Endothelial cell of umbilical vein (primary cell): Measurements from ENCODE around the gene ARHGEF28. TPM values are rescaled to one million over a fixed set of nuclear protein-coding genes. Genes with fewer than 3 reads are reported as not detected.

Experiments
- BruUV-seq: library from RNA; stranded (reverse); fragments of 400-500 nt; replicated peaks from 2 replicates; lab custom pipeline; 2021; lab: Mats Ljungman, UMichigan
- CTCF ChIA-PET: fragments of 300-600, 350-600 bp; sonication (Branson Sonifier 250); formaldehyde crosslinking; loops from one replicate; lab custom pipeline; 2021; ENCODE audit warnings: antibody characterized with exemption, inconsistent platforms; lab: Charles Lee
- POLR2A ChIA-PET: fragments of 300-600, 350-600 bp; sonication (Branson Sonifier 250); formaldehyde crosslinking; loops from one replicate; lab custom pipeline; 2021; ENCODE audit warnings: antibody characterized with exemption, inconsistent platforms; lab: Charles Lee
- DNase-seq: peaks from one replicate; pipeline ENCODE4 v3.0.0-alpha.2; 2011; ENCODE audit warnings: low read depth, low spot score
- FAIRE-seq: peaks from 2 replicates; lab custom pipeline; 2011; peaks lifted over from hg19 to GRCh38; lab: Jason Lieb, UNC
- H2AFZ ChIP-seq: 2 replicates; pipeline ENCODE4 v1.6.0; 2012; ENCODE audit warnings: low read depth, low read length, control low read depth, inconsistent platforms
- H3K27ac ChIP-seq: 2 replicates; pipeline ENCODE4 v1.5.1; 2011; ENCODE audit warnings: low read depth, mild to moderate bottlenecking, control low read depth, low read length, moderate library complexity; ENCODE audit not compliant: insufficient read depth
- H3K27me3 ChIP-seq, 2 experiments: 2 replicates each; pipeline versions ENCODE4 v1.6.0 to v1.6.1; 2011; ENCODE audit warnings: low read length in 2 of 2, mixed read lengths in 1 of 2; ENCODE audit not compliant: control insufficient read depth in 2 of 2, insufficient read depth in 2 of 2
- H3K36me3 ChIP-seq, 2 experiments: 2 replicates in 1 of 2; 3 replicates in 1 of 2; pipeline ENCODE4 v1.5.1; 2011; ENCODE audit warnings: low read length in 2 of 2, mild to moderate bottlenecking in 1 of 2, moderate library complexity in 1 of 2; ENCODE audit not compliant: control insufficient read depth in 2 of 2, insufficient read depth in 2 of 2; ENCODE audit errors: extremely low read depth in 1 of 2
- H3K4me1 ChIP-seq: 3 replicates; pipeline ENCODE4 v1.5.1; 2011; ENCODE audit warnings: mild to moderate bottlenecking, low read length; ENCODE audit not compliant: control insufficient read depth, insufficient read depth; ENCODE audit errors: extremely low read depth
- H3K4me2 ChIP-seq: 2 replicates; pipeline ENCODE4 v1.6.1; 2011; ENCODE audit warnings: low read length, control low read depth, mixed read lengths; ENCODE audit not compliant: insufficient read depth
- H3K4me3 ChIP-seq, 3 experiments: fragments of 200-600 bp in 1 of 3; sonication (generic), shearing (Covaris generic) in 1 of 3; replicated peaks in 1 of 3; 2 replicates each; pipeline ENCODE4 v1.5.1; 2011 to 2016; ENCODE audit warnings: control low read depth in 3 of 3, low read length in 3 of 3, mild to moderate bottlenecking in 2 of 3, inconsistent platforms in 1 of 3, low read depth in 1 of 3, moderate library complexity in 1 of 3; ENCODE audit not compliant: insufficient read depth in 1 of 3
- H3K79me2 ChIP-seq: 2 replicates; pipeline ENCODE4 v1.6.0; 2012; ENCODE audit warnings: low read length, inconsistent platforms; ENCODE audit not compliant: control insufficient read depth, insufficient read depth
- H3K9ac ChIP-seq: replicated peaks from 2 replicates; pipeline ENCODE3; 2011; ENCODE audit warnings: low read length, control low read depth; ENCODE audit not compliant: insufficient read depth; ENCODE audit errors: extremely low read depth
- H3K9me1 ChIP-seq: replicated peaks from 3 replicates; pipeline ENCODE4 v1.6.0; 2011; ENCODE audit warnings: mild to moderate bottlenecking, low read length; ENCODE audit not compliant: control insufficient read depth, insufficient read depth; ENCODE audit errors: extremely low read depth
- H3K9me3 ChIP-seq: replicated peaks from 2 replicates; pipeline ENCODE4 v1.5.1; 2012; ENCODE audit warnings: low read length, inconsistent platforms; ENCODE audit not compliant: control insufficient read depth, insufficient read depth
- H4K20me1 ChIP-seq: replicated peaks from 2 replicates; pipeline ENCODE3; 2011; ENCODE audit warnings: mild to moderate bottlenecking, low read length; ENCODE audit not compliant: control insufficient read depth, insufficient read depth; ENCODE audit errors: extremely low read depth
- EZH2 ChIP-seq: IDR thresholded peaks from 2 replicates; pipeline ENCODE4 v1.6.1; 2012; ENCODE audit warnings: borderline replicate concordance, low read depth, mild to moderate bottlenecking, moderate library complexity, low read length, inconsistent platforms; ENCODE audit not compliant: severe bottlenecking
- FOS ChIP-seq: IDR thresholded peaks from 2 replicates; pipeline ENCODE4 v1.6.1; 2011; ENCODE audit warnings: mild to moderate bottlenecking, low read length, moderate library complexity, borderline replicate concordance; ENCODE audit not compliant: insufficient read depth
- GATA2 ChIP-seq: IDR thresholded peaks from 2 replicates; pipeline ENCODE4 v1.7.0; 2011; ENCODE audit warnings: low read depth, mild to moderate bottlenecking, moderate library complexity, mixed read lengths, low read length; ENCODE audit not compliant: insufficient read length, insufficient read depth
- JUN ChIP-seq: IDR thresholded peaks from 2 replicates; pipeline ENCODE4 v1.6.1; 2011; ENCODE audit warnings: borderline replicate concordance, low read depth; ENCODE audit not compliant: insufficient read length, insufficient read depth
- MYC ChIP-seq: IDR thresholded peaks from one replicate; pipeline ENCODE4 v1.6.1; 2011; ENCODE audit warnings: mild to moderate bottlenecking, low read depth, low read length
- POLR2A ChIP-seq: IDR thresholded peaks from 2 replicates; pipeline ENCODE4 v1.6.1; 2012; ENCODE audit warnings: low read depth, mild to moderate bottlenecking, control low read depth, low read length
- POLR2AphosphoS5 ChIP-seq: IDR thresholded peaks from 2 replicates; pipeline ENCODE4 v1.6.1; 2012; ENCODE audit warnings: low read depth, mild to moderate bottlenecking, control low read depth, low read length, moderate library complexity; ENCODE audit not compliant: insufficient read depth
- dilution Hi-C: fragments of 300-500 bp; cut with MboI; formaldehyde crosslinking; loops from one replicate; pipeline ENCODE4 v1.15.0; 2019; ENCODE audit warnings: low sequenced_read_pairs; ENCODE audit not compliant: extremely low pct_ligation_motif_present
- intact Hi-C: fragments of 100-400 bp; cut with micrococcal nuclease; formaldehyde crosslinking; loops from one replicate; pipeline ENCODE4 v1.10.0; 2022
- polyA plus RNA-seq, 4 experiments: library from polyadenylated mRNA; depleted of rRNA in 3 of 4; stranded (reverse) in 3 of 4; unstranded in 1 of 4; fragments of >200 nt; gene quantifications; 2 replicates each; pipeline versions ENCODE4 v1.2.1 to v1.2.3, GENCODE V29; 2011 to 2012; ENCODE audit warnings: missing spikeins in 1 of 4
- total RNA-seq: library from RNA; stranded (reverse); gene quantifications from 2 replicates; pipeline ENCODE4 v1.2.3, GENCODE V29; 2021
- TF ChIP-seq, protein P1 (sequence below): IDR thresholded peaks from 2 replicates; pipeline ENCODE4 v1.6.1; 2011; ENCODE audit not compliant: insufficient read depth, insufficient read length
- TF ChIP-seq, protein P2 (sequence below), 2 donors: IDR thresholded peaks; 1 replicate in 1 of 2; 2 replicates in 1 of 2; pipeline ENCODE4 v1.5.1; 2011; ENCODE audit warnings: low read length in 2 of 2, mild to moderate bottlenecking in 2 of 2, moderate library complexity in 2 of 2, control low read depth in 1 of 2, inconsistent platforms in 1 of 2, low read depth in 1 of 2; ENCODE audit not compliant: insufficient read depth in 1 of 2; ENCODE audit errors: extremely low read depth in 1 of 2

The ARHGEF28 gene
- total and polyA plus RNA-seq, 2 donors (not counting 3 experiments of a cell fraction or from before 2014, with no cell fraction given): 29.5 to 108 TPM

DNA sequence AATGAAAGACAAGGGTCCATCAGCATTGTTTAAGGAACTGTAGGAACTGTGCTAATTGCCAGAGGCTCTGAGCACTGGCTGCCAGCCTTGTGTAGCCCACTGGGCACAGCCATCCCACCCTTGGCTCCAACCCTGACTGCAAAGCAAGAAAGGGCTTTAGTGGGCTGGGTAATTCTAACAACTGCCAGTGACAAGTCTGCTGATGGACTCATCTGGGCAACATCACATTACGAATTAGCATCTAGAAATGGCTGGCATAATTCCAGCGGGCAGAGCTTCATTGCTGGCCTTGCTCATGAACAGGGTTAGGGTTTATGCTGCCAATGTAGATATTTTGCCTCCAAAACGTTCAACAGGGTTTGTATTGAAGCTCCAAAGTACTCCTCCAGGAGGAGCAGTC, 326.9 kb downstream of the ARHGEF28 start:
- no peak for DNase-seq
- Histone ChIP-seq H2AFZ (no peak overlapping the region), H3K27ac (no peak overlapping the region), H3K9me3 (no peaks in the 10 kb centered on the region), H3K4me1 (no peaks in the 10 kb centered on the region), H3K9me1 (no peaks in the 10 kb centered on the region), H3K36me3 (no peaks in the 10 kb centered on the region), H3K4me2 (no peak overlapping the region), H3K9ac (no peak overlapping the region), H3K27me3 (peaks cover 2 to 11% of the 10 kb centered on the region in 2 experiments), H4K20me1 (no peaks in the 10 kb centered on the region), H3K4me3 (no peak overlapping the region), H3K79me2 (no peaks in the 10 kb centered on the region)
- BruUV-seq: no TSS peak
- intact Hi-C loops: no loop called here
- ChIA-PET POLR2A (no interaction called here), CTCF (interaction anchor here (0.9 to 2.0 kb wide), 3 partner anchors 10 to 688 kb away, joined by 3 to 5 read pairs (median 3); partner anchors contain the start of gene ENC1)
- FAIRE-seq: no peak
- dilution Hi-C loops: no loop called here
- TF ChIP-seq EZH2 (no peak), MYC (no peak), FOS (no peak), POLR2A (no peak), JUN (no peak), GATA2 (no peak), POLR2AphosphoS5 (no peak)
- TF ChIP-seq, protein P1, sequence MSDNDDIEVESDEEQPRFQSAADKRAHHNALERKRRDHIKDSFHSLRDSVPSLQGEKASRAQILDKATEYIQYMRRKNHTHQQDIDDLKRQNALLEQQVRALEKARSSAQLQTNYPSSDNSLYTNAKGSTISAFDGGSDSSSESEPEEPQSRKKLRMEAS: no peak
- TF ChIP-seq, protein P2, sequence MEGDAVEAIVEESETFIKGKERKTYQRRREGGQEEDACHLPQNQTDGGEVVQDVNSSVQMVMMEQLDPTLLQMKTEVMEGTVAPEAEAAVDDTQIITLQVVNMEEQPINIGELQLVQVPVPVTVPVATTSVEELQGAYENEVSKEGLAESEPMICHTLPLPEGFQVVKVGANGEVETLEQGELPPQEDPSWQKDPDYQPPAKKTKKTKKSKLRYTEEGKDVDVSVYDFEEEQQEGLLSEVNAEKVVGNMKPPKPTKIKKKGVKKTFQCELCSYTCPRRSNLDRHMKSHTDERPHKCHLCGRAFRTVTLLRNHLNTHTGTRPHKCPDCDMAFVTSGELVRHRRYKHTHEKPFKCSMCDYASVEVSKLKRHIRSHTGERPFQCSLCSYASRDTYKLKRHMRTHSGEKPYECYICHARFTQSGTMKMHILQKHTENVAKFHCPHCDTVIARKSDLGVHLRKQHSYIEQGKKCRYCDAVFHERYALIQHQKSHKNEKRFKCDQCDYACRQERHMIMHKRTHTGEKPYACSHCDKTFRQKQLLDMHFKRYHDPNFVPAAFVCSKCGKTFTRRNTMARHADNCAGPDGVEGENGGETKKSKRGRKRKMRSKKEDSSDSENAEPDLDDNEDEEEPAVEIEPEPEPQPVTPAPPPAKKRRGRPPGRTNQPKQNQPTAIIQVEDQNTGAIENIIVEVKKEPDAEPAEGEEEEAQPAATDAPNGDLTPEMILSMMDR (IDR thresholded peaks at IDR 0.05; ENCODE audit: extremely low read depth in 1 of 2, insufficient read depth in 1 of 2, low read depth in 1 of 2, low read length in 2 of 2): no peak
